Osteoblast (primary cell): Measurements from ENCODE around the gene RECQL. TPM values are rescaled to one million over a fixed set of nuclear protein-coding genes. Genes with fewer than 3 reads are reported as not detected.
"Not testable (repeated sequence)": the region's sequence is repeated elsewhere in the genome, so short reads cannot be mapped to it uniquely, and the experiment has no call there.

ENCODE experiments used
- DNase-seq: peaks from one replicate; pipeline ENCODE4 v3.0.0; 2011; ENCODE audit warnings: low spot score, mixed read lengths; ENCODE audit not compliant: insufficient read length; ENCODE audit errors: missing footprints
- H2AFZ ChIP-seq: 2 replicates; pipeline ENCODE4 v1.6.0; 2011; ENCODE audit warnings: mild to moderate bottlenecking, low read length
- H3K27ac ChIP-seq: 2 replicates; pipeline ENCODE4 v1.5.1; 2011; ENCODE audit warnings: mild to moderate bottlenecking, low read depth, low read length, moderate library complexity
- H3K27me3 ChIP-seq: 2 replicates; pipeline ENCODE4 v1.6.0; 2012; ENCODE audit warnings: mild to moderate bottlenecking, control low read depth, inconsistent platforms, low read length, moderate library complexity; ENCODE audit not compliant: insufficient read depth
- H3K36me3 ChIP-seq: 2 replicates; pipeline ENCODE4 v1.5.1; 2011; ENCODE audit warnings: mild to moderate bottlenecking, low read length, control low read depth, moderate library complexity; ENCODE audit not compliant: insufficient read depth
- H3K4me1 ChIP-seq: 2 replicates; pipeline ENCODE4 v1.5.1; 2011; ENCODE audit warnings: mild to moderate bottlenecking, low read length, control low read depth, moderate library complexity; ENCODE audit not compliant: insufficient read depth
- H3K4me2 ChIP-seq: 2 replicates; pipeline ENCODE4 v1.6.0; 2011; ENCODE audit warnings: mild to moderate bottlenecking, low read length; ENCODE audit not compliant: insufficient read depth
- H3K4me3 ChIP-seq: fragments of 200-600 bp; sonication (generic); 3 replicates; pipeline ENCODE4 v1.5.1; 2012; ENCODE audit warnings: mild to moderate bottlenecking, low read length, inconsistent platforms; ENCODE audit not compliant: insufficient read depth
- H3K79me2 ChIP-seq: 2 replicates; pipeline ENCODE4 v1.6.0; 2012; ENCODE audit warnings: mild to moderate bottlenecking, low read length, control low read depth, inconsistent platforms; ENCODE audit not compliant: insufficient read depth
- H3K9me3 ChIP-seq: 2 replicates; pipeline ENCODE4 v1.5.1; 2011; ENCODE audit warnings: low read depth, low read length, control low read depth
- H4K20me1 ChIP-seq: 2 replicates; pipeline ENCODE4 v1.6.0; 2012; ENCODE audit warnings: mild to moderate bottlenecking, low read length, control low read depth; ENCODE audit not compliant: insufficient read depth
- total RNA-seq: library from RNA; depleted of rRNA; stranded (reverse); fragments of >200 nt; gene quantifications from 2 replicates; pipeline ENCODE4 v1.2.3, GENCODE V29; 2012
- TF ChIP-seq, protein P1 (sequence below): IDR thresholded peaks from 2 replicates; pipeline ENCODE4 v1.5.1; 2011; ENCODE audit warnings: mild to moderate bottlenecking, low read depth, low read length, moderate library complexity; ENCODE audit errors: extremely low read depth

RECQL gene
- total RNA-seq, 1 donor, result 83.6 TPM

DNA sequence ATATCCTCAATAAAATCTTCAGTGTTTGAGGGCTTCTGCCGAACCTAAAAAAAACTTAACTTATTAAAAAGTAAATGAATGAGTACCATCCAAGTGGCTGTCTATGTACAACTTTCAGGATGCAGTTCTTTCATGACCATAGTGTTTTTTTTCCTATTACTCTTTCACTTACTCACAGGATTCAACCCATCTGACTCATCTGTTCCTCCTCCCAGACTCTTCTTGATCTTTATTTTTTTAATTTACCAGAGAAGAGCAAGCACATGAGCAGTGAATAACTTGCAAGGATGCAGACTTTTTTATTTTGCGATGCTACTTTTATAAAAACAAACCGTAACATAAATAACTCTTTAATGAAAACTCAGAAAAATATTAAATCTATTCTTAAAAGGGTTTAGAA lies 24.5 kb downstream of the RECQL start:
- TF ChIP-seq, protein P1, sequence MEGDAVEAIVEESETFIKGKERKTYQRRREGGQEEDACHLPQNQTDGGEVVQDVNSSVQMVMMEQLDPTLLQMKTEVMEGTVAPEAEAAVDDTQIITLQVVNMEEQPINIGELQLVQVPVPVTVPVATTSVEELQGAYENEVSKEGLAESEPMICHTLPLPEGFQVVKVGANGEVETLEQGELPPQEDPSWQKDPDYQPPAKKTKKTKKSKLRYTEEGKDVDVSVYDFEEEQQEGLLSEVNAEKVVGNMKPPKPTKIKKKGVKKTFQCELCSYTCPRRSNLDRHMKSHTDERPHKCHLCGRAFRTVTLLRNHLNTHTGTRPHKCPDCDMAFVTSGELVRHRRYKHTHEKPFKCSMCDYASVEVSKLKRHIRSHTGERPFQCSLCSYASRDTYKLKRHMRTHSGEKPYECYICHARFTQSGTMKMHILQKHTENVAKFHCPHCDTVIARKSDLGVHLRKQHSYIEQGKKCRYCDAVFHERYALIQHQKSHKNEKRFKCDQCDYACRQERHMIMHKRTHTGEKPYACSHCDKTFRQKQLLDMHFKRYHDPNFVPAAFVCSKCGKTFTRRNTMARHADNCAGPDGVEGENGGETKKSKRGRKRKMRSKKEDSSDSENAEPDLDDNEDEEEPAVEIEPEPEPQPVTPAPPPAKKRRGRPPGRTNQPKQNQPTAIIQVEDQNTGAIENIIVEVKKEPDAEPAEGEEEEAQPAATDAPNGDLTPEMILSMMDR, result no peak
- Histone ChIP-seq H3K79me2 (peaks cover 2% of the 10 kb centered on the region), H3K4me2 (peak overlapping the region; percentile 29), H3K9me3 (no peaks in the 10 kb centered on the region), H2AFZ (no peak overlapping the region), H3K27me3 (no peaks in the 10 kb centered on the region), H4K20me1 (no peaks in the 10 kb centered on the region), H3K36me3 (peaks cover 69% of the 10 kb centered on the region), H3K27ac (peak overlapping the region; percentile 50), H3K4me3 (no peak overlapping the region), H3K4me1 (no peaks in the 10 kb centered on the region)
- peak; percentile 88 for DNase-seq

GRCh38 chr12:21475552-21475951 lies 25.9 kb downstream of the RECQL start:
- Histone ChIP-seq H3K9me3 (no peaks in the 10 kb centered on the region), H4K20me1 (no peaks in the 10 kb centered on the region), H3K4me3 (no peak overlapping the region), H3K4me2 (no peak overlapping the region), H3K4me1 (no peaks in the 10 kb centered on the region), H3K79me2 (peaks cover 2% of the 10 kb centered on the region), H3K27ac (no peak overlapping the region), H2AFZ (no peak overlapping the region), H3K36me3 (peaks cover 56% of the 10 kb centered on the region), H3K27me3 (no peaks in the 10 kb centered on the region)
- no peak for DNase-seq
- TF ChIP-seq, protein P1, result no peak

- H3K27ac ChIP-seq, result no peak overlapping the region
- H3K4me1 ChIP-seq, result no peaks in the 10 kb centered on the region
- no peaks in the 10 kb centered on the region for H3K9me3 ChIP-seq
- no peaks in the 10 kb centered on the region for H3K79me2 ChIP-seq
- H4K20me1 ChIP-seq, result no peaks in the 10 kb centered on the region
- H3K36me3 ChIP-seq, result peaks cover 49% of the 10 kb centered on the region
- DNase-seq, result no peak
- no peak overlapping the region for H3K4me2 ChIP-seq
- TF ChIP-seq, protein P1, result no peak
- no peaks in the 10 kb centered on the region for H3K27me3 ChIP-seq
- H3K4me3 ChIP-seq, result no peak overlapping the region
- H2AFZ ChIP-seq, result no peak overlapping the region
These were observed 29.1 kb downstream of the RECQL start for GRCh38 chr12:21472197-21472823.

DNA sequence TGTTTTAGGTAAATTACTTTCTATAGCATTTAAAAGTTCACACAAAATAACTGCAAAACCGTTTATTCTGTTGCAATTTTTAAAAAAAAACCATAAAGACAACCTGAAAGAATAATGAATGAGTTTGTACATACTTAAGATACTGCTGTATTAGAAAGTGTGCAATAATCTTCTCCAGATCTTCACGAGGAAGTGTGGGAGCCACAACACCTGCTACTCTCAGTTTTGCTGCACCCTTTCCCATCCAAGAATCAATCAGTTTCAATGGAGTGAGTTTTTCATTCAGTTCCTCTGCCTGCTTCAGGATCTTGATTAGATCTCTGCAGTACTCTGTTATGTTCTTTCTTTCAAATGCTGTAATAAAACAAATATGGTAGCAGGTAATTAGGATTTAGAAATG lies 30.1 kb downstream of the RECQL start:
- H3K4me1 ChIP-seq, result no peaks in the 10 kb centered on the region
- no peak for DNase-seq
- no peaks in the 10 kb centered on the region for H3K9me3 ChIP-seq
- H3K36me3 ChIP-seq, result peaks cover 49% of the 10 kb centered on the region
- no peaks in the 10 kb centered on the region for H3K27me3 ChIP-seq
- TF ChIP-seq, protein P1, result no peak
- H3K4me3 ChIP-seq, result no peak overlapping the region
- H3K79me2 ChIP-seq, result no peaks in the 10 kb centered on the region
- H3K4me2 ChIP-seq, result no peak overlapping the region
- H4K20me1 ChIP-seq, result no peaks in the 10 kb centered on the region
- no peak overlapping the region for H2AFZ ChIP-seq
- H3K27ac ChIP-seq, result no peak overlapping the region

GRCh38 chr12:21467334-21467733 lies 34.1 kb downstream of the RECQL start:
- DNase-seq, H3K4me2 ChIP-seq, H3K79me2 ChIP-seq, H3K27ac ChIP-seq, H4K20me1 ChIP-seq, H3K27me3 ChIP-seq, H3K9me3 ChIP-seq, H2AFZ ChIP-seq, H3K4me1 ChIP-seq, H3K4me3 ChIP-seq: not testable (repeated sequence)
- H3K36me3 ChIP-seq, result peaks cover 30% of the 10 kb centered on the region
